Stomach smooth muscle (tissue), 2 donors: Measurements from ENCODE around the gene PHLDA2.

Experiments used
- H3K27ac ChIP-seq: one replicate; pipeline ENCODE4 v1.7.0; 2013; ENCODE audit warnings: mild to moderate bottlenecking, low read length, inconsistent platforms
- H3K27me3 ChIP-seq, 2 donors: one replicate each; pipeline ENCODE4 v1.7.0; 2013; ENCODE audit warnings: low read length in 2 of 2; ENCODE audit not compliant: insufficient read depth in 2 of 2, control insufficient read depth in 1 of 2
- H3K36me3 ChIP-seq, 2 donors: one replicate each; pipeline ENCODE4 v1.7.0; 2013; ENCODE audit warnings: low read length in 2 of 2; ENCODE audit not compliant: control insufficient read depth in 2 of 2, insufficient read depth in 2 of 2
- H3K4me1 ChIP-seq: one replicate; pipeline ENCODE4 v1.7.0; 2013; ENCODE audit warnings: low read length; ENCODE audit not compliant: control insufficient read depth, insufficient read depth
- H3K4me3 ChIP-seq, 2 donors: one replicate each; pipeline ENCODE4 v1.7.0; 2013; ENCODE audit warnings: low read length in 2 of 2
- H3K9ac ChIP-seq, 2 donors: one replicate each; pipeline ENCODE4 v1.7.0; 2013; ENCODE audit warnings: low read length in 2 of 2, mild to moderate bottlenecking in 1 of 2
- H3K9me3 ChIP-seq, 2 donors: one replicate each; pipeline ENCODE4 v1.7.0; 2013; ENCODE audit warnings: low read length in 2 of 2; ENCODE audit not compliant: control insufficient read depth in 2 of 2
- donor health status: healthy.
- donor health status: Pancreatic carcinoma.

The PHLDA2 gene

DNA sequence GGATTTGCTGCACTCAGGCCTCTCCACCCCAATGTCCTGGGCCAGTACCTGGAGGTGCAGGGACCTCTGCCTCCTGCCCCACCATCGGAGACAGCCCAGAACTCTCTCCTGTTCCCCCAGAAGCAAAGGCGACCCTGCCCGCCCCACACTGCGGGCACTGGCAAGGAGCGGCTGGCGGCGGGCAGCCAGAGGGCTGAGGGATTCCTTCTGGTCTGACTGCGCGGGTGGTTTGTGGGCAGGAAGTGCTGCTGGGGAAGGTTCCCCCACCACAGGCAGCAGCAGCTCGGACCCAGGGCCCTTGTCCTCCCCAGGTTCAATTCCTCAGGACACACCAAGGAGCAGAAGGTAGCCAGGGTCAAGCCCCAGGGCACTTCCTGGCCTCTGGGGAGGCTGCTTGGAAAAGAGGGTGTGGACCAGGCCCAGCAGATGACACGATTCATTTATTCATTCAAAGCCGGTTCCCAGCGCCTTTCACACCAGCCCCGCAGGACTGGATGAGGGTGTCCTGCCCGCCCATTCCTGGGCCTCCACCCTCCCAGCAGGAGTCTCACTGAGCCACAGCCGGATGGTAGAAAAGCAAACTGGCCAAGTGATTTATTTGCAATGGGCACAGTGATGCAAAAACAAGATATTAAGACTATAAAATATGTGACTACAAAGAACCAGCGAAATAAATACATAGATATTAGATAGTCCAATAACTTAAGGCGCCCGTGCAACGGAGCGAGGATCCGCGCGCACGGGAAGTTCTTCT lies 1.2 kb downstream of the PHLDA2 start:
- Histone ChIP-seq H3K27ac (no peak overlapping the region), H3K4me1 (peaks cover 27% of the 10 kb centered on the region)

GRCh38 chr11:2927121-2927800 lies 2.0 kb downstream of the PHLDA2 start:
- H3K9me3 ChIP-seq: no peaks in the 10 kb centered on the region
- no peak overlapping the region for H3K9ac ChIP-seq
- H3K27me3 ChIP-seq: peaks cover 8 to 40% of the 10 kb centered on the region in 2 donors
- peaks cover 27% of the 10 kb centered on the region for H3K4me1 ChIP-seq
- H3K27ac ChIP-seq: no peak overlapping the region
- no peak overlapping the region for H3K4me3 ChIP-seq
- H3K36me3 ChIP-seq: no peaks in the 10 kb centered on the region

More for the DNA sequence above, 1.2 kb downstream of the PHLDA2 start:
- peaks cover 8 to 40% of the 10 kb centered on the region in 2 donors for H3K27me3 ChIP-seq
- H3K9ac ChIP-seq: no peak overlapping the region
- no peaks in the 10 kb centered on the region for H3K36me3 ChIP-seq
- no peaks in the 10 kb centered on the region for H3K9me3 ChIP-seq
- peak overlapping the region in 1 of 2 donors; percentile 75 for H3K4me3 ChIP-seq

DNA sequence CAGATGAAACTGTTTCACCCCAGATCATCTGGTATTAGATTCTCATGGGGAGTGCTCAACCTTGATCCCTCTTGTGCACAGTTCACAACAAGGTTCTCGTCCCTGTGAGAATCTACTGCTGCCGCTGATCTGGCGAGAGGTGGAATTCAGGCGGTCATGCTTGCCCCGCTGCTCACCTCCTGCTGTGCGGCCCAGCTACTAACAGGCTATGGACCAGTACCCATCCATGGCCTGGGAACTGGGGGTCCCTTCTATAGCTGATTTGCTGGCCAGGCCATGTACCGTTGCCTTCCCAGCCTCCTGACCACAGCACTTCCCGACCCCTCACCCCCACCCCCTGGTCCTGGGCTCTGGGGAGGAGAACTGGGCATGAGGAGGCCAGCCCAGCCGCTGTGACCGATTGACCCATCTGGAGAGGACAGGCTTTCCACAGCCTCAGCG lies 2.6 kb downstream of the PHLDA2 start:
- no peaks in the 10 kb centered on the region for H3K36me3 ChIP-seq
- H3K27ac ChIP-seq: no peak overlapping the region
- no peak overlapping the region for H3K4me3 ChIP-seq
- H3K9ac ChIP-seq: no peak overlapping the region
- peaks cover 27% of the 10 kb centered on the region for H3K4me1 ChIP-seq
- H3K9me3 ChIP-seq: no peaks in the 10 kb centered on the region
- peaks cover 8 to 40% of the 10 kb centered on the region in 2 donors for H3K27me3 ChIP-seq

DNA sequence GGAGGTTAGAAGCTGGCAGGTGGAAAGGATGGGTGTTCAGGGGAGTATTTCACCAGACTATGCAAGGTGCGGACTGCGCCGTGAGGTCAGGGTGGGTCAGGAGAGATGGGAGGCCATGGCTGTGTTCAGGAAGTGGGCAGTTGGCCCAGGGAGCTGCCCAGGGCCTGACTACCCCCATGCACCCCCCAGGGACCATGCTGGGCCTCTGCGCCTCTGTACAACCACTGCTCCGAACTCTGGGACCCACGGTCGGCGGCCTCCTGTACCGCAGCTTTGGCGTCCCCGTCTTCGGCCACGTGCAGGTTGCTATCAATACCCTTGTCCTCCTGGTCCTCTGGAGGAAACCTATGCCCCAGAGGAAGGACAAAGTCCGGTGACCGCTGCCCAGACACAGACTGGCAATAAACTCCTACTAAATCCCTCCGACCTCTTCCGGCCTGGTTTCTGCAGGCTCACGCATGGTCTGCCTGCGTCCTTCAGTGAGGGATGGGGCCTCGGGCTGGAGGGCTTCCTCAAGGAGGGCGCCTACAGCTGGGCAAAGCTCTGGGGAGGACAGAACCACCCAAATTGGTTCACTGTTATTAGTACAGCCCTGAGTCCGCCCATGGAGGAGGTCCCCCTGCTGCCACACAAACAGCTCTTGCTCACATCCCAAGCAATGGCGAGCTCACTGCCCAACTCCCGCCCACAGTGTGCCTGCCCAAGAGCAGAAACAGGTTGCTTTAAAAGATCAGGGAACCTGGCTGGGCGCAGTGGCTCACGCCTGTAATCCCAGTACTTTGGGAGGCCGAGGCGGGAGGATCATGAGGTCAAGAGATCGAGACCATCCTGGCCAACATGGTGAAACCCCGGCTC lies 4.2 kb downstream of the PHLDA2 start:
- H3K27me3 ChIP-seq: peaks cover 8 to 32% of the 10 kb centered on the region in 2 donors
- no peak overlapping the region for H3K27ac ChIP-seq
- no peaks in the 10 kb centered on the region for H3K9me3 ChIP-seq
- H3K4me3 ChIP-seq: no peak overlapping the region
- peaks cover 20% of the 10 kb centered on the region for H3K4me1 ChIP-seq
- H3K36me3 ChIP-seq: no peaks in the 10 kb centered on the region
- H3K9ac ChIP-seq: no peak overlapping the region

DNA sequence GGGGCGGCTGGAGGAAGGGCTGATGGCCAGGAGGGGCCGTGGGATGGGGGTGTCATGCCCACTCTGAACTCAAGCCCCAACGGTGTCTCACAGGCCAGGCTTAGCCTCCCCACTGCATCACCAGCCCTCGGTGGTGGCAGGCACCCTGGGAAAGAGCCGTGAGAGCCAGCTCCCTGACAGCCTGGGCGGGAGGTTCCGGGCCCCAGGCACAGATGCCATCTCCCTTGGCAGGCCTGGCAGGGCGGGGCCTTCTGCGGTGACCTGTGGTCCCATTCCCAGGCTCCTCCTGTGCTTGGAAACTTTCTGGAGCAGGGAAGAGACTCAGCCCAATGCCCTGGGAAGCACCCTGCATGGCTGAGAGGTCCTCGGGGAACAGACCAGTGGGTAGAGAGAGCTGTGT lies 4.8 kb downstream of the PHLDA2 start:
- Histone ChIP-seq H3K27ac (no peak overlapping the region), H3K4me3 (no peak overlapping the region), H3K27me3 (peaks cover 8 to 26% of the 10 kb centered on the region in 2 donors), H3K9me3 (no peaks in the 10 kb centered on the region), H3K9ac (no peak overlapping the region), H3K36me3 (no peaks in the 10 kb centered on the region), H3K4me1 (peaks cover 13% of the 10 kb centered on the region)

DNA sequence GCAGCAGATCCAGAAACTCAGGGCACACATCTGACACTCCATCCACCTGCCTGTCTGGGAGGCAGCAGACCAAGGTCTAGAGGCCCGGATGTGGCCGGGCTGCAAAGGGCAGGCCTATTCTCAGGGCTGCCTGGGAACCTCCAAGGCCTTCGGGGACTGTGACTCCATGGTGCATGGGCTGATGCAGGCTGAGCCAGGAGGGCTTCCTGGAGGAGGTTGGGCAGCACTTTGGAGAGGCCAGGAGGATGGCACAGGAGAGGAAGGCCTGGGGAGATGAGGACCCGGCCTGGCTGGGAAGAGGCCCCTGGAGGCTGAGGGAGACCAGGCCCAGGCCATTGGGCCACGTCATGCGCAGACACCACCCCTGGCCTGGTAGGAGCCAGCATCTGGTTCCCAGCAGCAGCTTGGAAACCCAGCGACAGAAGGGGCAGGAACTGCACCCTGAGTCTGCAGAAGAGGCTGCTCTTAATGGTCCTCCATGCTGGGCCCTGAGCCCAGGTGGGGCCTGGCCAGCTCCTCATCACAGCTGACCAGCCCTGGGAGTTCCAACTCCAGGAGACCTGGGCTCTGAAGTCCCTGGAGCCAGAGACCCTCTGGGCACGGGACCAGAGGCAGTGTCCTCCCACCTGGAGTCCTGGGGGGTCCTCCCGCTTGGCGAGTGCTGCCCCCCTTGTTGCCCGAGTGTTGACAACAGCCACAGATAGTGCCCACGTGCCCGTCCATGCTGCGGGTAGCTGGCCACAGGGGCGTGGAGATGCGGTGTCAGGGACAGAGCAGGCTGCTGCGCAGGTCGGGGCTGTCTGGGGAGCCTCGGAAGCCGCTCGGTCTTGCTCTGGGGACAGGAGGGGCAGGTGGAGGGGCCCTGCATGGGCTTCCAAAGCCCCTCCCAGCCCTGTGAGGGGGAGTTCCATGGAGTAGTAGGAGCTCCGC lies 5.5 kb downstream of the PHLDA2 start:
- H3K27me3 ChIP-seq: peaks cover 8 to 20% of the 10 kb centered on the region in 2 donors
- H3K27ac ChIP-seq: no peak overlapping the region
- no peaks in the 10 kb centered on the region for H3K9me3 ChIP-seq
- H3K4me1 ChIP-seq: peaks cover 9% of the 10 kb centered on the region
- no peaks in the 10 kb centered on the region for H3K36me3 ChIP-seq
- H3K4me3 ChIP-seq: no peak overlapping the region
- H3K9ac ChIP-seq: no peak overlapping the region

DNA sequence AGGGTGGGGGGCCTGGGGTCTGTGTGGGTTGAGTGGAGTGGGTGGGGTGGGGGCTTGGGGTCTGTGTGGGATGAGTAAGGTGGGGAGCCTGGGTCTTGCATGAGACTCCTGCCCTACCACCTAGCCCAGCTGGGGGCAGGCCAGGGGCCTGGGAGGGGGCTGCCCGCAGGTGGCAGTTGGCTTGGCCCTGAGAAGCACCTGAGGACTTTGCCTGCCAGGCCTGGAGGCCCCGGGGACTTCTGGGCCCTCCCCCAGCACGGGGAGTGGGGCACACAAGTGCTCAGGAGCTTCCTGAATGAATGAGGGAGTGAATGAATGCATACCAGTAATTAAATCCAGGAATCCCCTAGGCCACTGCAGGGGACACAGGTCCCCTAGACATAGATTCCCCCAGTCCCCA lies 6.6 kb downstream of the PHLDA2 start:
- Histone ChIP-seq H3K9ac (no peak overlapping the region), H3K36me3 (no peaks in the 10 kb centered on the region), H3K27me3 (peaks cover 5 to 10% of the 10 kb centered on the region in 2 donors), H3K4me1 (no peaks in the 10 kb centered on the region), H3K27ac (no peak overlapping the region), H3K9me3 (no peaks in the 10 kb centered on the region), H3K4me3 (no peak overlapping the region)

- no peak overlapping the region for H3K27ac ChIP-seq
- no peaks in the 10 kb centered on the region for H3K36me3 ChIP-seq
- no peak overlapping the region for H3K9ac ChIP-seq
Observed at GRCh38 chr11:2921742-2922493, 7.3 kb downstream of the PHLDA2 start.

GRCh38 chr11:2921261-2921660 lies 8.0 kb downstream of the PHLDA2 start:
- no peaks in the 10 kb centered on the region for H3K36me3 ChIP-seq
- no peaks in the 10 kb centered on the region for H3K27me3 ChIP-seq
- H3K27ac ChIP-seq: no peak overlapping the region
- H3K4me1 ChIP-seq: no peaks in the 10 kb centered on the region
- H3K4me3 ChIP-seq: no peak overlapping the region
- no peak overlapping the region for H3K9ac ChIP-seq
- H3K9me3 ChIP-seq: no peaks in the 10 kb centered on the region

More at GRCh38 chr11:2921742-2922493, 7.3 kb downstream of the PHLDA2 start:
- peaks cover 0 to 2% of the 10 kb centered on the region in 2 donors for H3K27me3 ChIP-seq
- no peaks in the 10 kb centered on the region for H3K9me3 ChIP-seq
- no peaks in the 10 kb centered on the region for H3K4me1 ChIP-seq
- no peak overlapping the region for H3K4me3 ChIP-seq
